Coronary artery (tissue), 2 donors: ENCODE results near the gene PLA2R1.

Source experiments
- DNase-seq: peaks from one replicate; pipeline ENCODE4 v3.0.0-alpha.2; 2017; ENCODE audit warnings: low spot score
- H3K27ac ChIP-seq, 2 donors: fragments of 200-600 bp; sonication (generic); one replicate each; pipeline ENCODE4 v1.5.1; 2016 to 2019
- H3K4me3 ChIP-seq: fragments of 200-600 bp; sonication (generic); 2 replicates; pipeline ENCODE4 v1.5.1; 2016; ENCODE audit warnings: mild to moderate bottlenecking, moderate library complexity
- CTCF ChIP-seq: fragments of 200-600 bp; sonication (generic); IDR thresholded peaks from one replicate; pipeline ENCODE4 v1.5.1; 2019; ENCODE audit warnings: antibody characterized with exemption

Gene PLA2R1

GRCh38 chr2:160062292-160063005 lies at the start of gene PLA2R1:
PLA2R1 (minus strand) TSS chr2:160062615; CDS start chr2:160062403, 212 bp downstream.
- DNase-seq = peak; percentile 79
- Histone ChIP-seq H3K27ac (peak within 1 kb of the TSS; percentile 66 to 83), H3K4me3 (peak within 1 kb of the TSS; percentile 95)
- TF ChIP-seq CTCF = no peak

- Histone ChIP-seq H3K4me3 (no peak overlapping the region), H3K27ac (no peak overlapping the region)
- TF ChIP-seq CTCF = no peak
- DNase-seq = no peak
Measured at GRCh38 chr2:160110674-160111239, 48.3 kb upstream of the PLA2R1 start.

- Histone ChIP-seq H3K27ac (no peak overlapping the region), H3K4me3 (no peak overlapping the region)
- DNase-seq = no peak
- peak; percentile 57 for TF ChIP-seq CTCF
Measured at GRCh38 chr2:160109939-160110673, 47.7 kb upstream of the PLA2R1 start.

GRCh38 chr2:160109243-160109642 lies 46.8 kb upstream of the PLA2R1 start:
- DNase-seq = no peak
- Histone ChIP-seq H3K4me3 (no peak overlapping the region), H3K27ac (no peak overlapping the region)
- no peak for TF ChIP-seq CTCF

- TF ChIP-seq CTCF = no peak
- no peak overlapping the region for H3K4me3 ChIP-seq
- DNase-seq = no peak
- H3K27ac ChIP-seq = no peak overlapping the region
Measured at GRCh38 chr2:160108646-160109045, 46.2 kb upstream of the PLA2R1 start.

GRCh38 chr2:160105366-160105765 lies 43.0 kb upstream of the PLA2R1 start:
- TF ChIP-seq CTCF = no peak
- no peak for DNase-seq
- Histone ChIP-seq H3K27ac (no peak overlapping the region), H3K4me3 (no peak overlapping the region)
